Measurements from ENCODE around the gene ST6GALNAC4. TPM values are rescaled to one million over a fixed set of nuclear protein-coding genes. Genes with fewer than 3 reads are reported as not detected.

The ST6GALNAC4 gene
- total and polyA plus RNA-seq, 9 of the 15 experiments (the other 6 are each of a cell fraction or from before 2014, with no cell fraction given), result 2.6 to 43.1 (median 15.4) TPM

DNA sequence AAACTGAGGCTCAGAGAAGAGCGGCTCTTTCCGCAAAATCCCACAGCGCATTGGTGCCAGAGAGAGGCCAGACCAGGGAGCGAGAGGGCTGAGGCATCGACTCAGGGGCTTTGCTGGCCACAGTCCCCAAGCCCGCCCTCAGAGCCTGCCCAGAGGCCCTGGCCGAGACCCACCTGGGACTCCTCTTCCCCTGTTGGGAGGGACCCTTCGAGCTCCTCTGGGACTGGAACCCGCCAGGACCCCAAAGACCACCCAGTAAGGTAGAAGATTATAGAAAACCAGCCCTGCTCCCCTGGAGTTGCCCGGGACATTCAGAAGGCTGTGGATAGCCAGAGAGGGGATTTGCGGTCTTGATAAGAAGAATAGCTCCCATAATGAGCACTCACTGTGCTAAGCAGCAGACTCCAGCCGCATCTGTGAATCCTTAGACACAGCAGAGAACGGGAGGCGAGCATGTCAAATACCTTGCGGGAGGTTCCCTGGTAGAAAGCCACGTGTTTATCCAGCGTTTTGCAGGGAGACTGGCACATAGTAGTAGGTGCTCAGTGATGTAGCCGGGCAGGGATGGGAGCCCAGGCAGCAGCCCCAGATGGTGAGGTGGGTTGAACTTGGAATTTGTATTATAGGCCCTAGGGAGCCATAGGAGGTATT is 38.7 kb downstream of the ST6GALNAC4 start (continued):
- TF ChIP-seq RHOXF2B (CRISPR knock-in tag; conservative IDR thresholded peaks at IDR 0.05), result no peak
- no peak for TF ChIP-seq TOE1 (IDR thresholded peaks at IDR 0.05; ENCODE audit: borderline replicate concordance)
- TF ChIP-seq TOE1 (CRISPR knock-in tag; IDR thresholded peaks at IDR 0.05; ENCODE audit: borderline replicate concordance, low read depth), result no peak
- no peak for TF ChIP-seq RFX1 (IDR thresholded peaks at IDR 0.05)
- no peak for TF ChIP-seq MTA1 (IDR thresholded peaks at IDR 0.05; ENCODE audit: borderline replicate concordance)
- no peak for TF ChIP-seq DDX20 (tag; IDR thresholded peaks at IDR 0.05; ENCODE audit: low read depth)
- TF ChIP-seq SMAD2 (IDR thresholded peaks at IDR 0.05; ENCODE audit: low read depth, low read length), result no peak
- peak in 1 of 2 experiments; percentile 36; a peak in 1 of 4 replicates for TF ChIP-seq NRF1 (conservative IDR thresholded peaks at IDR 0.05 in 1 of 2, IDR thresholded peaks at IDR 0.05 in 1 of 2)
- TF ChIP-seq BCL6 (CRISPR knock-in tag; IDR thresholded peaks at IDR 0.05), result no peak
- TF ChIP-seq VEZF1 (CRISPR knock-in tag; IDR thresholded peaks at IDR 0.05), result no peak
- TF ChIP-seq CEBPB (tag; IDR thresholded peaks at IDR 0.05), result no peak
- 0 out of 4 replicates have a peak, but pooled peaks have one; percentile 40 to 64 for TF ChIP-seq KDM1A (IDR thresholded peaks at IDR 0.05)
- TF ChIP-seq HMGN3 (IDR thresholded peaks at IDR 0.05; ENCODE audit: borderline replicate concordance, extremely low read depth, insufficient read length, low read depth, low read length), result no peak
- peak; percentile 67 for TF ChIP-seq PRDM10 (IDR thresholded peaks at IDR 0.05; ENCODE audit: partially characterized antibody)
- TF ChIP-seq HSF4 (CRISPR knock-in tag; IDR thresholded peaks at IDR 0.05; ENCODE audit: borderline replicate concordance), result no peak
- peak; percentile 58; the same call in 1 of the 2 replicates for TF ChIP-seq KAT7 (CRISPR knock-in tag; IDR thresholded peaks at IDR 0.05; ENCODE audit: borderline replicate concordance)
- TF ChIP-seq THAP12 (CRISPR knock-in tag; IDR thresholded peaks at IDR 0.05), result no peak
- no peak for TF ChIP-seq CTBP1 (IDR thresholded peaks at IDR 0.05; ENCODE audit: borderline replicate concordance)
- no peak for TF ChIP-seq ZNF384 (IDR thresholded peaks at IDR 0.05; ENCODE audit: low read depth, low read length)
- no peak for TF ChIP-seq TCFL5 (CRISPR knock-in tag; conservative IDR thresholded peaks at IDR 0.05)
- no peak for TF ChIP-seq MTF1 (CRISPR knock-in tag; IDR thresholded peaks at IDR 0.05; ENCODE audit: borderline replicate concordance)
